OCI-LY1 (cell line): ENCODE measurements around the gene TNC.

Experiments used
- CTCF ChIP-seq: fragments of 200-600 bp; sonication (generic), shearing (Covaris generic); IDR thresholded peaks from 2 replicates; pipeline ENCODE4 v1.5.1; 2017; ENCODE audit warnings: mild to moderate bottlenecking, antibody characterized with exemption, low read length, moderate library complexity, mixed read lengths
- EZH2 ChIP-seq: fragments of 200-600 bp; sonication (generic), shearing (Covaris generic); IDR thresholded peaks from 2 replicates; pipeline ENCODE4 v1.8.0; 2017; ENCODE audit warnings: borderline replicate concordance, mixed run types, mild to moderate bottlenecking, antibody characterized with exemption, low read length, moderate library complexity, mixed read lengths

- TF ChIP-seq CTCF = no peak
- no peak for TF ChIP-seq EZH2
Measured at GRCh38 chr9:115142090-115142489, 24.1 kb upstream of the TNC start.
